HepG2 (cell line): ENCODE results near the gene ROMO1. TPM values are rescaled to one million over a fixed set of nuclear protein-coding genes. Genes with fewer than 3 reads are reported as not detected.

ENCODE experiments used
- AFF4 ChIP-seq: sonication (generic); formaldehyde crosslinking; IDR thresholded peaks from 2 replicates; pipeline ENCODE4 v1.4.0; 2020; ENCODE audit warnings: missing genetic modification reagents
- ATF1 ChIP-seq: IDR thresholded peaks from 2 replicates; pipeline ENCODE4 v1.6.1; 2016; ENCODE audit warnings: mild to moderate bottlenecking, control low read depth
- ATF2 ChIP-seq: sonication (generic); formaldehyde crosslinking; IDR thresholded peaks from 2 replicates; pipeline ENCODE4 v1.4.0; 2020; ENCODE audit warnings: missing genetic modification reagents
- CCDC6 ChIP-seq: sonication (generic); formaldehyde crosslinking; IDR thresholded peaks from 2 replicates; pipeline ENCODE4 v1.8.1; 2022; ENCODE audit warnings: mild to moderate bottlenecking, missing genetic modification reagents, moderate library complexity
- DDIT3 ChIP-seq: sonication (generic); formaldehyde crosslinking; IDR thresholded peaks from 2 replicates; pipeline ENCODE4 v1.4.0; 2020; ENCODE audit warnings: mild to moderate bottlenecking, missing genetic modification reagents
- FOXJ3 ChIP-seq: sonication (generic); formaldehyde crosslinking; IDR thresholded peaks from 2 replicates; pipeline ENCODE4 v1.4.0; 2020; ENCODE audit warnings: missing genetic modification reagents, mild to moderate bottlenecking, borderline replicate concordance
- GZF1 ChIP-seq: sonication (generic); formaldehyde crosslinking; IDR thresholded peaks from 2 replicates; pipeline ENCODE4 v1.5.1; 2020; ENCODE audit warnings: mild to moderate bottlenecking, missing genetic modification reagents
- JUNB ChIP-seq: sonication (generic); formaldehyde crosslinking; IDR thresholded peaks from 2 replicates; pipeline ENCODE4 v1.8.0; 2022; ENCODE audit warnings: missing genetic modification reagents, mild to moderate bottlenecking, borderline replicate concordance
- SETDB1 ChIP-seq: sonication (generic); formaldehyde crosslinking; IDR thresholded peaks from 2 replicates; pipeline ENCODE4 v1.5.1; 2020; ENCODE audit warnings: missing genetic modification reagents, mild to moderate bottlenecking, borderline replicate concordance
- ZBTB1 ChIP-seq: sonication (generic); formaldehyde crosslinking; IDR thresholded peaks from 2 replicates; pipeline ENCODE4 v1.4.0; 2020; ENCODE audit warnings: missing genetic modification reagents, borderline replicate concordance
- ZBTB7A ChIP-seq: sonication (generic); formaldehyde crosslinking; IDR thresholded peaks from 2 replicates; pipeline ENCODE4 v1.8.0; 2022; ENCODE audit warnings: mild to moderate bottlenecking, missing genetic modification reagents
- ZKSCAN1 ChIP-seq: fragments of 150-350 bp; IDR thresholded peaks from 2 replicates; pipeline ENCODE4 v1.6.1; 2014; ENCODE audit warnings: low read length
- ZNF3 ChIP-seq: IDR thresholded peaks from 2 replicates; pipeline ENCODE4 v1.7.0; 2017; ENCODE audit warnings: inconsistent platforms
- ZNF446 ChIP-seq: sonication (generic); formaldehyde crosslinking; IDR thresholded peaks from 2 replicates; pipeline ENCODE4 v1.5.0; 2020; ENCODE audit warnings: mild to moderate bottlenecking, missing genetic modification reagents
- ZNF577 ChIP-seq: sonication (generic); formaldehyde crosslinking; IDR thresholded peaks from 2 replicates; pipeline ENCODE4 v1.4.0; 2020; ENCODE audit warnings: mild to moderate bottlenecking, low read depth, missing genetic modification reagents, borderline replicate concordance
- ZNF615 ChIP-seq: sonication (generic); formaldehyde crosslinking; IDR thresholded peaks from 2 replicates; pipeline ENCODE4 v1.5.0; 2020; ENCODE audit warnings: mild to moderate bottlenecking, missing genetic modification reagents, borderline replicate concordance
- polyA plus RNA-seq, 8 experiments: library from polyadenylated mRNA; depleted of rRNA in 3 of 8; stranded (reverse) in 7 of 8; unstranded in 1 of 8; fragments of >200 nt; fragmentation: Illumina TruSeq in 4 of 8; extraction: Trizol in 4 of 8; gene quantifications; 2 replicates each; pipeline versions ENCODE4 v1.2.1 to v1.2.3, GENCODE V29; 2011 to 2016; ENCODE audit warnings: low read depth in 4 of 8, missing spikeins in 1 of 8, mixed read lengths in 1 of 8; ENCODE audit not compliant: insufficient read depth in 1 of 8
- total RNA-seq, 5 experiments: library from RNA; depleted of rRNA; stranded (reverse); fragments of >200 nt; fragmentation: Illumina TruSeq; extraction: Trizol; gene quantifications; 2 replicates each; pipeline ENCODE4 v1.2.3, GENCODE V29; 2016; ENCODE audit warnings: low read depth in 1 of 5
- TF ChIP-seq, protein P1 (sequence below): sonication (generic); formaldehyde crosslinking; IDR thresholded peaks from 2 replicates; pipeline ENCODE4 v1.5.0; 2020; ENCODE audit warnings: missing genetic modification reagents
- TF ChIP-seq, protein P2 (sequence below): sonication (generic); formaldehyde crosslinking; IDR thresholded peaks from 2 replicates; pipeline ENCODE4 v1.4.0; 2020; ENCODE audit warnings: missing genetic modification reagents, borderline replicate concordance

The ROMO1 gene
- total and polyA plus RNA-seq, 2 of the 13 experiments (the other 11 are each of a cell fraction or from before 2014, with no cell fraction given) = 636 to 755 TPM

DNA sequence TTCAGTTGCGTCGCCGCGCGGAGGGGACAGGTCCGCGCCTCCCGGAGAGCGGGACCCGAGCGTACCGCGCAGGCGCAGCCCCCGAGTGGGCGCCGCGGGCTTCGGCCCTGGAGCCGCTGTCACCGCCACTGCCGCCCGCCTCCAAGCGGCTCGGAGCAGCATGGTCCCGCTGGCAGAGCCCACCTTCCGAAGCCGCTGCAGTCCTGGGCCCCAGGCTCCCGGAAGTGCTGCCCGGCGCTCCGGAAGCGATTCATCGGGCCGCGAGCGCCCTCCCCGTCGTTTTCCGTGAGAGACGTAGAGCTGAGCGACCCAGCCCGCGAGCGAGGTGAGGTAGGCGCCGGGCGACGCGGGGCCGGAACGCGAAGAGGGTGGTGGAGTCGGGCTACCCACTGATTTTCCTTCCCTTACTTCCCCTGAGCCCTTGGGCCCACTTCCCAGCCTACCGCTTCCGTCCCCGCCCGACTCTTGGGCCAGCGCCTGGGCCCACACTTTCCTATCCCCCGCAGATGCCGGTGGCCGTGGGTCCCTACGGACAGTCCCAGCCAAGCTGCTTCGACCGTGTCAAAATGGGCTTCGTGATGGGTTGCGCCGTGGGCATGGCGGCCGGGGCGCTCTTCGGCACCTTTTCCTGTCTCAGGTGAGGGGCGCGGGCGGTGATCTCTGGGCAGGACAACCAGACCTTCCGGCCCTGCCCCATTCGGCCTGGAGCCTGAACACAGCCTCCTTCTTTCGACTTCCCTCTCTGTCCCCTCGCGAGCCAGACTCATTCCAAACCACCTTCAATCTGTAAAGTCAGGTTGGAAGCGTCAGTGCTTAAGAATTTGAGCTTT, at the start of gene ROMO1, which contains the start of gene NFS1 (continued):
- TF ChIP-seq, protein P1, sequence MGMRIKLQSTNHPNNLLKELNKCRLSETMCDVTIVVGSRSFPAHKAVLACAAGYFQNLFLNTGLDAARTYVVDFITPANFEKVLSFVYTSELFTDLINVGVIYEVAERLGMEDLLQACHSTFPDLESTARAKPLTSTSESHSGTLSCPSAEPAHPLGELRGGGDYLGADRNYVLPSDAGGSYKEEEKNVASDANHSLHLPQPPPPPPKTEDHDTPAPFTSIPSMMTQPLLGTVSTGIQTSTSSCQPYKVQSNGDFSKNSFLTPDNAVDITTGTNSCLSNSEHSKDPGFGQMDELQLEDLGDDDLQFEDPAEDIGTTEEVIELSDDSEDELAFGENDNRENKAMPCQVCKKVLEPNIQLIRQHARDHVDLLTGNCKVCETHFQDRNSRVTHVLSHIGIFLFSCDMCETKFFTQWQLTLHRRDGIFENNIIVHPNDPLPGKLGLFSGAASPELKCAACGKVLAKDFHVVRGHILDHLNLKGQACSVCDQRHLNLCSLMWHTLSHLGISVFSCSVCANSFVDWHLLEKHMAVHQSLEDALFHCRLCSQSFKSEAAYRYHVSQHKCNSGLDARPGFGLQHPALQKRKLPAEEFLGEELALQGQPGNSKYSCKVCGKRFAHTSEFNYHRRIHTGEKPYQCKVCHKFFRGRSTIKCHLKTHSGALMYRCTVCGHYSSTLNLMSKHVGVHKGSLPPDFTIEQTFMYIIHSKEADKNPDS (CRISPR knock-in tag) = peak; percentile 63; the same call in 1 of the 2 replicates
- TF ChIP-seq CCDC6 (CRISPR knock-in tag) (peak; percentile 100), ATF2 (CRISPR knock-in tag) (peak; percentile 94), ZNF615 (peak; percentile 98; the same call in 1 of the 2 replicates), ZNF577 (CRISPR knock-in tag) (peak; percentile 78), DDIT3 (peak; percentile 85; the same call in 1 of the 2 replicates), JUNB (CRISPR knock-in tag) (peak; percentile 10; the same call in 1 of the 2 replicates), ZKSCAN1 (no peak; the same call in 1 of the 2 replicates), GZF1 (peak; percentile 39; the same call in 1 of the 2 replicates), AFF4 (CRISPR knock-in tag) (peak; percentile 64), ZBTB1 (CRISPR knock-in tag) (peak; percentile 67; the same call in 1 of the 2 replicates), SETDB1 (CRISPR knock-in tag) (no peak), ATF1 (CRISPR knock-in tag) (peak; percentile 79; the same call in 1 of the 2 replicates), FOXJ3 (CRISPR knock-in tag) (peak; percentile 70; the same call in 1 of the 2 replicates), ZNF3 (CRISPR knock-in tag) (no peak), ZNF446 (CRISPR knock-in tag) (peak; percentile 59), ZBTB7A (CRISPR knock-in tag) (peak; percentile 86)
- TF ChIP-seq, protein P2, sequence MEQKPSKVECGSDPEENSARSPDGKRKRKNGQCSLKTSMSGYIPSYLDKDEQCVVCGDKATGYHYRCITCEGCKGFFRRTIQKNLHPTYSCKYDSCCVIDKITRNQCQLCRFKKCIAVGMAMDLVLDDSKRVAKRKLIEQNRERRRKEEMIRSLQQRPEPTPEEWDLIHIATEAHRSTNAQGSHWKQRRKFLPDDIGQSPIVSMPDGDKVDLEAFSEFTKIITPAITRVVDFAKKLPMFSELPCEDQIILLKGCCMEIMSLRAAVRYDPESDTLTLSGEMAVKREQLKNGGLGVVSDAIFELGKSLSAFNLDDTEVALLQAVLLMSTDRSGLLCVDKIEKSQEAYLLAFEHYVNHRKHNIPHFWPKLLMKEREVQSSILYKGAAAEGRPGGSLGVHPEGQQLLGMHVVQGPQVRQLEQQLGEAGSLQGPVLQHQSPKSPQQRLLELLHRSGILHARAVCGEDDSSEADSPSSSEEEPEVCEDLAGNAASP (CRISPR knock-in tag) = peak; percentile 93
